RPMI7951 (cell line): Measurements from ENCODE around the gene ZNF750. TPM values are rescaled to one million over a fixed set of nuclear protein-coding genes. Genes with fewer than 3 reads are reported as not detected.

ENCODE experiments used
- DNase-seq: peaks from one replicate; pipeline ENCODE4 v3.0.0-alpha.2; 2012; ENCODE audit warnings: low read depth
- total RNA-seq: library from RNA; depleted of rRNA; stranded (reverse); fragments of >200 nt; shearing (Covaris generic); gene quantifications from 2 replicates; pipeline ENCODE4 v1.2.3, GENCODE V29; 2014

ZNF750 gene
- total RNA-seq, 1 experiment from 2014 or later: not detected

GRCh38 chr17:82872591-82873520, 33.0 kb upstream of the ZNF750 start:
- no peak for DNase-seq

- no peak for DNase-seq
Measured at GRCh38 chr17:82871776-82872561, 32.1 kb upstream of the ZNF750 start.

- no peak for DNase-seq
Measured at GRCh38 chr17:82871056-82871775, 31.4 kb upstream of the ZNF750 start.

GRCh38 chr17:82870541-82870940, 30.7 kb upstream of the ZNF750 start:
- no peak for DNase-seq

- DNase-seq: no peak
Measured at GRCh38 chr17:82870091-82870491, 30.3 kb upstream of the ZNF750 start.

- no peak for DNase-seq
Measured at GRCh38 chr17:82869536-82869935, 29.7 kb upstream of the ZNF750 start.

- DNase-seq: no peak
Measured at GRCh38 chr17:82868715-82869131, 28.9 kb upstream of the ZNF750 start.

GRCh38 chr17:82867763-82868325, 28.0 kb upstream of the ZNF750 start:
- DNase-seq: no peak

GRCh38 chr17:82866590-82867191, 26.9 kb upstream of the ZNF750 start:
- DNase-seq: peak; percentile 80

- no peak for DNase-seq
Measured at GRCh38 chr17:82865774-82866395, 26.1 kb upstream of the ZNF750 start.

- DNase-seq: no peak
Measured at GRCh38 chr17:82865274-82865673, 25.5 kb upstream of the ZNF750 start.

GRCh38 chr17:82864713-82865248, 25.0 kb upstream of the ZNF750 start:
- DNase-seq: no peak

GRCh38 chr17:82863941-82864712, 24.3 kb upstream of the ZNF750 start:
- peak; percentile 92 for DNase-seq

- no peak for DNase-seq
Measured at GRCh38 chr17:82863383-82863940, 23.6 kb upstream of the ZNF750 start.

GRCh38 chr17:82862737-82863382, 23.0 kb upstream of the ZNF750 start:
- DNase-seq: no peak

GRCh38 chr17:82862191-82862590, 22.4 kb upstream of the ZNF750 start:
- no peak for DNase-seq

GRCh38 chr17:82861393-82861775, 21.6 kb upstream of the ZNF750 start:
- DNase-seq: no peak

- DNase-seq: no peak
Measured at GRCh38 chr17:82860606-82861392, 21.0 kb upstream of the ZNF750 start.
